GM21367 (cell line): Measurements from ENCODE around the gene GNAS.

Source experiments
- ATAC-seq: cut with Tn5 transposase; IDR thresholded peaks from one replicate; pipeline ENCODE4 v1.9.1; 2021; ENCODE audit not compliant: unreplicated experiment

Gene GNAS

DNA sequence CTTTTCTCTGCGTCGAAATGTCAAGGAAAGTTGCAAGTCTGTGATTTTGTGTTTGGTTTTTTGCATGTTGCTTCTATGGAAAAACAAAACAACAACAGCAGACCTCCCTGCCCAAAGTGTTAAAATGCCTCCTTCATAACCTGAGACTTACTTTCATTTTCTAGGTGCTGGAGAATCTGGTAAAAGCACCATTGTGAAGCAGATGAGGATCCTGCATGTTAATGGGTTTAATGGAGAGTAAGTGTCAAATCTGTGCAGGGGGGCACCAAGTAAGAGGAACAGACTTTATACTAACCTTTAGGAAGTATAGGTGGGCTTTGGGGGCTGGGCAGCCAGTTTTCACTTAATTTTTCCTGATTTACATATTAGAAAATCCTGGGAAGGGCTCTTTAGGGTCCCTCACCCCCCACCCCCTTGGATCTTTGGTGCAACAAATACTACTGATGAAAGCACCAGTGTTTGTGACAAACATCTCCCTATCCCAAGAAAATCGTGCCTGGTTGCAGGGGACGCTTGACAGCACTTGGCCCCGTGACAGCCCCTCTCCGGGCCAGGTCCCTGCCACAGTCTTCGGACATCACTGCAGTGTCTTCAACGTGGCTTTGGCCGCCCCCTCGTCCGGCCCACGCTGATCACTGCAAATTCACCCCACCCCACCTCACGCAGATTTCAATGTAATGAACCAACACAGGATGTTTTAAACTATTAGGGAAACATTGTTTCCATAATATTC is 43.1 kb downstream of the GNAS start:
- no peak for ATAC-seq

DNA sequence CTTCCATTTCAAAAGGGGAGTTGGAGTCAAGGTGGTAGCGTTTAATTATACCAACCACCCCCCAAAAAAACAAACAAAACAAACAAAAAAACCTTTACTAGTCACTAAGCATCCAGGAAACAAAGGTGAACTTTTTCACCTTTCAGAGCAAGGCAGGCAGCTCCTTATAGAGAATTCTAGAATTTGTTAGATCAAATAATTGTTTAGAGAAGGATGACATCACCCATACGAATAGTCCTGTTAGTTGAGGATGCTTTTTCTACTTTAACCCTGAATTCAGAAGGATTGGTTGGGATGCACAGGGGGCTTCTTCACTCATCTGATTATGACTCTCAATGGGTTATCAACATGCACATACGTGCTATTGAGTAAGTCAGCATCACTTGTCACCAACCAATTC is 44.3 kb downstream of the GNAS start:
- ATAC-seq, result no peak

- ATAC-seq, result no peak
Measured at GRCh38 chr20:58897488-58897887, 45.0 kb downstream of the GNAS start.

DNA sequence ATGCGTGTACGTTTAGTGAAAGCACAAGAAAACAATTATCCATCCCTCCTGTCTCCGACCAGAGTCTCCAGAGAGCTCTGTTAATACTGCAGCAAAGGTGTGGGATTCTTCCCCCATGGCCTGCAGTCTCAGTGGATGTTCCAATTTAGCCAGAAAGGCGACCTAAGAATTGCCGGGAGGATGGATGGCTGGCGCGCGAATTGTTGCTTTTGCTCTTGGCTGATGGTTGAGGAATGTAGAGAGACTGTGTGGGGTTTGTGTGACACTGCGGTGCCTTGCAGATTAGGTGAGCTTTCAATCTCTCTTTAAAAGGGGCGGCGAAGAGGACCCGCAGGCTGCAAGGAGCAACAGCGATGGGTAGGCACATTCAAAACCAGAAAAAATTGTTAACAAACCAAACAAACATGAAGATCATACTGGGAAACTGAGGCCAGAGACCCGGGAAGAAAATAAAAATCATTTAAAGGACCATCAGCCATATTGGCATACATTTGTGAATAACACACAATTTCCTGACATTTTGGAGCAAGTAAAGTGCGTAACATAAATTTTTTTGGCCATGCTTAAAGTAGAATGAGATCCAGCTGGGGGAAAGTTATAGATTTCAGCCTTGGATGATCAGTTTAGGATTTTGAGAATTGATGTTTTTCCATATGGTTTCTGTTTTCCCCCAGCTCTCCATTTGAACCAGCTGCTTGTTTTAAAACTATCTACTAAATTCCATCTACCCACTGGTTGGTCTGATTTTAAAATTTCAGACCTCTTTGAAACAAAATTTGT is 46.3 kb downstream of the GNAS start:
- no peak for ATAC-seq

GRCh38 chr20:58899512-58899911 is 47.0 kb downstream of the GNAS start:
- no peak for ATAC-seq

DNA sequence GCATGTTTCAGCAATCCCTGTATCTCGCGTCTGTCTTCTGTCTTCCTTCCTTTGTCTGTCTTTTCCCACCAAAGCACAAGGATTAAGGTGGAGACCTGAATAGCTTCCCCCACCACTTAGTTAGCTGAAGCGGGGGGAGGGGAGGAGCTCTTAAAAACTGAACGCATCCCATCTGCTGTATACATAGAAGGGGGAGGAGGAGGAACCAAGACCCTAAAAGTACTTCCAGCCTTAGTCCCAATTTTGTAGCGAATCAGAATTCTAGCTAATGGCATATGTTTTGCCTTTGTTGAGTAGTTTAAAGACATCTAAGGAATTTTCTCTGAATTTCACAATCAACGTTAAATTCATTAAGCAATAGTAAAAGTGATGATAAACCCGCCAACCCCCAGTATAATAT is 47.9 kb downstream of the GNAS start:
- no peak for ATAC-seq

- ATAC-seq, result no peak
Measured at GRCh38 chr20:58901488-58902402, 49.2 kb downstream of the GNAS start.

- ATAC-seq, result no peak
Measured at GRCh38 chr20:58903614-58904013, 51.1 kb downstream of the GNAS start.

GRCh38 chr20:58905236-58905635 is 52.7 kb downstream of the GNAS start:
- no peak for ATAC-seq

DNA sequence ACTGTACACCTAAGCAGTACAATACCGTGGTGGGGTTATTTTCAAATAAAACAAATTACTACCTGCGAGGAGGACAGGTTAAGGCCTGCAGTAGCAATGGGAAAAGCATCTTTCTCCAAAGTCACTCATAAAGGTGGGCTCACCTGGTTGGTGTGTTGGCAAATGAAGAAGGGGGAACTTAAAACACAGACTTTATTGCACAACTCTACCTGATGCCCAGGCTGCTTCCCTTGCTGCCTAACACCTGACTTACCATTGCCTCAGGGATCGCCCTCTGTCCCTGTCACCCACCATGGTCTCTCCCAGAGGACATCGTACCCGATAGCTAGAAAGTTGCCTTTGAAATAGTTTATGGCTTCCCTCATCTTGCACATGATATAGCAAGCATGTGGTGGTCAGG is 53.6 kb downstream of the GNAS start:
- no peak for ATAC-seq

DNA sequence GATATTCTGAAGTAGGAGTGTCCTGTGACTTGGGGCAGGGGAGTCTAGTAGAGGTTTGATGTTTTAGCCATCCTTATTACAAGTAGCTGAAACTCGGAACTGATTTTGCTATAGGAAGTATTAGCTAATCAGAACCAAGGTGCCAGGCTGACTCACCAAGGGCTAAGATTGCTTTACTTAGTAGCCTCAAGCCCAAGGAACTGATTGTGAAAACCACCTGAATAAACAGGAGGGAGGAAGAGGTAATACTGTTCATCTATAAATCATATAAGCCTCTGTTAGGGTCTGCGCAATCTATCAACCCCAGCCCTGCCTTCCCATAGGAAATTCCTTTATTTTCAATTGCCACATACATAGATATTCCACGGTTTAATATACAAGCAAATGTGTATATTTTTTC is 54.4 kb downstream of the GNAS start:
- no peak for ATAC-seq

- ATAC-seq, result peak; percentile 74
Measured at GRCh38 chr20:58907320-58908137, 55.0 kb downstream of the GNAS start.

DNA sequence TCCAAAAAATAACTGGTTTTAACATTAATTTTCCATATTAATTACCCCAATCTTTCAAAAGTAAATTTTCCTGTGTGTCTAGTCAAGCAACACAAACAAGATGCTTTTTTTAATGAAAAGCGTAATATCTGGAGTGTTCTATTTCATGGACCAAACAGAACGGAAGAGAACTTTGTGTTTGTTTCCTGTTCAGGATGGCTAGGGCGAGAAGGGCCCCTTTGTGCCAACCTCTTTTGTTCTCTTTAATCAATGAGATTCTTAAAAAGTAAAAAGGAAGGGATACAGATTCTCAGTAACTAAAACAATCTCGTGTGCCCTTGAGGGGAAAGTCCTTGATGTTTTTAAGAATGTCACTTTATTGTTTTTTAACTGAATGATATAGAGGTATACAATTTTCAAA is 55.7 kb downstream of the GNAS start:
- peak; percentile 7 for ATAC-seq

GRCh38 chr20:58908941-58909340 is 56.4 kb downstream of the GNAS start:
- no peak for ATAC-seq

GRCh38 chr20:58909585-58909984 is 57.1 kb downstream of the GNAS start:
- no peak for ATAC-seq

GRCh38 chr20:58910473-58910872 is 58.0 kb downstream of the GNAS start:
- ATAC-seq, result no peak

DNA sequence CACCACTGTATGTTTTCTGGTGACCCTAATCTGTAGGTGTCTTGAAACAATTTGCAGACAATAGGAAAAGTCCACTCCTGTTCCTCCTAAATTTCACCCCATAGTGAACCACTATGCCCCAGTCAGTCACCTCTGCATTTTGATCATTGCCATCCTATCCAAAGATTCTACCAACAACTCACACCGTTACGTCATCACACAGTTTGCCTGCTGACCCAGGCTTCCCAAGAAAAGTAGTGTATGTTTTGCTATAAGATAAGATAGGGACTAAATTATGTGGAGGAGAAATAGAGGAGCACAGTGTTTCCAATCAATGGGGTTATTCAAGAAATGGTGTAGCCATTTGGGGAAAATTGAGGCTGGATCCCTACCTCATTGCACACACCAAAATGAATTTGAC is 58.8 kb downstream of the GNAS start:
- ATAC-seq, result no peak

- ATAC-seq, result no peak
Measured at GRCh38 chr20:58911970-58912369, 59.5 kb downstream of the GNAS start.

DNA sequence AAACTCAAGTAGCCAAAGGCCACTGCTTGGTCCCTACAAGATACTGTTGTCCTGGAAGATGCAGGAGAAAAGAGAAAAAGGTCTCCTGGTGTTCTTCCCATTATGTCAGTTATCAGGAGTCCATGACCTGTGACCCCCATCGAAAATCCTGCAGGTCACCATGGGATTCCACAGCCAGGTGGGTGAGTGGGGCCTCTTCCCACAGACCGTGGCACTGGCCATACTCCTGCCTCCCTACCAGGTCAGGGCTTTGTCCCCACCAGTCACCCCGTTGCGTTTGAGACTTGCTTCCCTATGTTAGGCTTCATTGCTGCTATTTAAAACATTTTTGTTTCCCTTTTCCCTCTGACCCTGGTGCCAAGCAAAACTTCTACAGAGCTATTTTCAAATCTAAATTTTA is 60.6 kb downstream of the GNAS start:
- ATAC-seq, result no peak

GRCh38 chr20:58918621-58919020 is 66.1 kb downstream of the GNAS start:
- ATAC-seq, result no peak

DNA sequence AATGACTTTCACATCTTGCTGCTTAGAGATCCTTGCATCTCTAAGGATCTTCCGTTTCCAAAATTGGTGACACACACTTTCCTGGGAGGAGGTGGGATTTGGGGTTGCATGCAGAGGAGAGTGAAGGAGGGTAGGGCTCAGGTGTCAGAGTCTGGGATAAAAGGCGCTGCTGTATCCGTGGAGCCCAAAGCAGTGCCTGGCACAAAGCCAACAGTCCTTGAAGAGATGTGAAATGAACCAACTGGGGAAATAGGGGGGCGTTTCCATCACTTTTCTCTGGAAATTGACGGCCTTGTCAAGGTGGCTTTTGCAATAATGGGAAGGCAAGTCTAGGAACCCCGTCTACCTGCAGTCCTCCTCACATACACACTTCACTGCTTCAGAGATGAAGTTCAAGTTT is 69.0 kb downstream of the GNAS start:
- ATAC-seq, result no peak
